GM15510 (cell line): ENCODE data around the gene HOXC5.

Source experiments
- POLR2A ChIP-seq: IDR thresholded peaks from 3 replicates; pipeline ENCODE4 v1.6.1; 2011; ENCODE audit warnings: borderline replicate concordance; ENCODE audit not compliant: insufficient read length; ENCODE audit errors: extremely low read depth

Gene HOXC5

GRCh38 chr12:54032627-54033100 is at the start of gene HOXC5:
Gene HOXC5, plus strand, starts transcription at chr12:54033050. Its CDS starts 73 bp downstream, at chr12:54033123.
- no peak for TF ChIP-seq POLR2A

- no peak for TF ChIP-seq POLR2A
Measured at GRCh38 chr12:53983568-53983949, 49.3 kb upstream of the HOXC5 start.

DNA sequence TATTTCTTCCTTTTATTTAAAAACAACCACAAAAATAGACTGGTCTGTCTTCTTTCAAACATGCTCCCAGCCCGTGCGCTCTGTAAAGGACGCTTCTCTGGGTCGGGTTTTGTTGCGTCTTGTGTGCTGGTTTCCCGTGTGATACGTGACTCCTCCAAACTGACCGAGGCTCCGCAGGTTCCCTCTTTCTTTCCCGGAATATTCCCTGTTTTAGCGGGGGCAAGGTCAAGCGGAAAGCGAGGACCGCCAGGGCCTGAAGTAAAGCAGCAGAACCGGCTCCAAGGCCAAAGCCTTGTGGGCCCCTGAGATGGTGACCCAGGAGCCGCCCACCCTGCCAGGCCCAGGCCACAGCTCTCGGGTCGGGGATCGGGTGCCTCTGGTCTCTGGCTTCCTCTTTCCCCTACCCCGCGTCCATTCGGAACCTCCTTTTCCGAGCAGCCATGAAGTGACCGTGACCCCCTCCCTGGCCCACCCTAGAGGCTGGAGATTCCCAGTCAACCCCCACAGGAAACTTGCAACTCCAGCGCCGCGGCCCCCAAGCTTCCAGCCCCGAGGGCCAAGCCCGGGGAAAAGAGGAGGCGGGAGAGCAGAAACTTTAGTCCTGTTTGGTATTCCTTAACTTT is 48.8 kb upstream of the HOXC5 start:
- TF ChIP-seq POLR2A: no peak

DNA sequence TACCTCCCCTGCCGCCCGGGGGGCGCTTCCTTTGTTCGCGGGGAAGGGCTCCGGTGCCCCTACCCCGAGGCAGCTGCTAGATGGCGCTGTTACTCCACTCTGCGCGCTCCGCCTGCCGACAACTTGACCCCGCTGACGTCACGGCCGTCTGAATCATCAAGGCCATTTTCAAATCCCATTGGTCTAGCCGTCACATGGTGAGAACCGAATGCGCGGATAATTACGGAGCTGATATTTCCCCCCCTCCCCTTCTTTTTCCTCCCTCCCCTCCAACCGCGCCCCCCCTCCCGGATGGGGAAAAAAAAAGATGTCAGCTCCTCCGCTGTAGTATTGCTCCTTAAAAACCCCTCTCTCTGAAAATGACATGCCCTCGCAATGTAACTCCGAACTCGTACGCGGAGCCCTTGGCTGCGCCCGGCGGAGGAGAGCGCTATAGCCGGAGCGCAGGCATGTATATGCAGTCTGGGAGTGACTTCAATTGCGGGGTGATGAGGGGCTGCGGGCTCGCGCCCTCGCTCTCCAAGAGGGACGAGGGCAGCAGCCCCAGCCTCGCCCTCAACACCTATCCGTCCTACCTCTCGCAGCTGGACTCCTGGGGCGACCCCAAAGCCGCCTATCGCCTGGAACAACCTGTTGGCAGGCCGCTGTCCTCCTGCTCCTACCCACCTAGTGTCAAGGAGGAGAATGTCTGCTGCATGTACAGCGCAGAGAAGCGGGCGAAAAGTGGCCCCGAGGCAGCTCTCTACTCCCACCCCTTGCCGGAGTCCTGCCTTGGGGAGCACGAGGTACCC is 47.8 kb upstream of the HOXC5 start, which contains the start of gene HOXC10:
TSS of gene HOXC10 (plus strand) at position 246 of the 791 bp plus-strand sequence. CDS start at position 360, 114 bp downstream.
- TF ChIP-seq POLR2A: no peak

GRCh38 chr12:53985692-53985993 is 47.2 kb upstream of the HOXC5 start:
- TF ChIP-seq POLR2A: no peak

GRCh38 chr12:53985994-53986685 is 46.7 kb upstream of the HOXC5 start:
- no peak for TF ChIP-seq POLR2A

DNA sequence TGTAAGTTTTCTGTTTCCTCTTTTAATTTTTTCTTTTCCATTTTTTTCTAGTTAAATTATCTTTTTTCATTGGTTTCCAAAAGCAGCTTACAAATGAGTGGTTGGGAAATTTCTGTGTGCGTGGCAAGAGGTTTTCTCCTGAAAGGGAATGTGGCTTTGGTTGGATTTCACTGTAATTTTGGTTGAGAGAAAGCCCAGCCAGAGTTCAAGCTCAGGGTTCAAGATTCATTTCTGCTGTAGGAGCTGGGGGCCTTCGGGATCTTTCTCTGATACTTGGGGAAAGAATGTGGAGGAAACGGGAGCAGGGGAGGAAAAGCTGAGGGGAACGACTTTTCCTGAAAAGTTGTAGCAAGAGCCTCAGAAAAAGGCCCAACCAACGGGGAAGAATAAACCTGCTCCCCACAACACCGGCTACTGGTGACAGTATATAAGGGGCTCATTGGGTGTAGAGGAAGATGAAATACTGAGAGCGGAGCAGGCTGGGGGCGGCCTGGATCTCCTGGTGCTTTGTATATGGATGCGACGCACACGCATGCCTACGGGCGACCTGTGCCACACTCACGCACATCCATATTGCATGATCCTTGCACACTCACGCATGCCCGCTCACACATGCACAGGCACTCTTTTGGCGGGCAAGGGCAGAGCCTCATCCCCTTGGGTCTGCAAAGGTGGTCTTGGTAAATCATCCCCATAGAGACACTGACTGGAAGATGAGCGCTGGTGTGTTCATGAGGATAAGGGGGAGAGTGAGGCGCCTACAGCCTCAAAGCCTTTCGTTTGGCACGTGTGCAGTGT is 46.0 kb upstream of the HOXC5 start:
- no peak for TF ChIP-seq POLR2A

DNA sequence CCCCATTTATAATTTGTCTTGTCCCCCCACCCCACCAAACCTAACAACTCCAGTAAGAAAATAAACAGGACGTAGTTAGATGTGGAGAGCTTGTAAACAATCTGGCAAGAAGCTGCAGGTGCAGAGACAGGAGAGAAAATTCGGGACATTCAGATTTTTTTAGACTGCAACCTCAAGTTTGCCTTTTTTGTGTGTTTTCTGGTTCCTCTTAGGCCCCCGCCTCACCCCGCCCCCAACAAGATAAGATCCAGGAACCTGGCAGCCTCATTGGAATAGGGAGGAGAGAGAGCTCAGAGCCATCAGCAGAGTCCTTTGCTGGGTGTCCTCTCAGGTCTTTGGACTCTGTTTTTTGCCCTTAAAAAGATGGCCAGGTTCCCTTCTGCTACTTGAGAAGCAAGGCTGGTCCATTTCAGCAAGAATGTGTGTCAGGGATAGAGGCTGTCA is 45.0 kb upstream of the HOXC5 start:
- no peak for TF ChIP-seq POLR2A

- no peak for TF ChIP-seq POLR2A
Measured at GRCh38 chr12:53988541-53989226, 44.2 kb upstream of the HOXC5 start.

- no peak for TF ChIP-seq POLR2A
Measured at GRCh38 chr12:53989227-53990113, 43.4 kb upstream of the HOXC5 start.

DNA sequence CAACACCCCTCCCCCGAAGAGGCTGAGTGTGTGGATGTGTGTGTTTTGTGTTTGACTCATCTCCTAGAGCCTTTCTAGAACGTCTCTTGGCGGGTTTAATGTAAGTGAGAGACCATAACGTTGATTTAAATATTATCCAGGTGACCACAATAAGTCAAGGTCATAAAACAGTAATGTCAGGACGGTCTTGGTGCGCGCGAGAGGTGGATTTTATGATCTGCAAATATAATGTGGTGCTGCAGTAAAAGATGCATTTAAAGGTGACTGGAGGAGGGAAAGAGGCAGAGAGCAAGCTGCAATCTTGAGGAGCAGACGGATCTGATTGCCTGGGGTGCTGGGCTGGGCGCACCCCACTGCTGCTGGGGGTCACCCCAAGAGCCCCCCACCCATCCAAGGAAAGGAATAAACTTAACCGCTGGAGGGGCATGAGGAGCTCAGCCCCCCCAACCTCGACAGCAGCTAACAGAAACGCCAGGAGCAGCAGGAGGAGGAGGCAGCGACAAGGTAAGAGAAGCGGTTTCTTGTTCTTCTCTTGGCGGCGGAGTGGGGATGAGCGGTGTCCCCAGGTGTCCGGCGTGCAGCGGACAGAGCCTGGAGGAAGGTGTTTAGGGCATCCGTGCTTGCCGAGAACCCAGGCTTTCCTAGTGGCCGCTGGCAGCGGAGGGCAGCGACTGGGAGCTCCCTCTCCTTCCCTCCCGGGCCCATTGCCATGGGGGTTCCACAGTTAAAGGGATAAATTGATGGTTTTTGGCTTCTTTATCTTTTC is 42.4 kb upstream of the HOXC5 start:
- TF ChIP-seq POLR2A: no peak

GRCh38 chr12:53991077-53991460 is 41.8 kb upstream of the HOXC5 start:
- no peak for TF ChIP-seq POLR2A
